Measurements from ENCODE around the gene THOC5.
"Not testable (repeated sequence)": the region's sequence is repeated elsewhere in the genome, so short reads cannot be mapped to it uniquely, and the experiment has no call there.

Gene THOC5

DNA sequence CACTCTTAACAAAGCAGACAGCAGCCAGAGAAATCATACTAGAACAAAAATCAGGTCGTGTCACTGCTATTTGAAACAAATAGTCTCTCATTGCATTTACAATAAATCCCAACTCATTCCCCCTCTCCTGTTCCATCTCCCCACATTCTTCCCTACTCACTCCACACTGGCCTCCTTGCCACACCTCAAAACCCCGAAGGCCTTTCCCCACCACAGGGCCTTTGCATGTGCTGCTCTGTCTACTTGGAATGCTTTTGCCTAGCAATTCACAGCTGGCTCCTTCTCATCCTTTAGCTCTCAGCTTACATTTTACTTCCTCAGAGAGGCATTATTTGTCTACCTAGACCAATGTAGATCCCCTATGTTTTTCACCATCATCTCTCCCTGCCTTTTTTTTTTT is 6.3 kb upstream of the THOC5 start:
- DNase-seq = no peak

DNA sequence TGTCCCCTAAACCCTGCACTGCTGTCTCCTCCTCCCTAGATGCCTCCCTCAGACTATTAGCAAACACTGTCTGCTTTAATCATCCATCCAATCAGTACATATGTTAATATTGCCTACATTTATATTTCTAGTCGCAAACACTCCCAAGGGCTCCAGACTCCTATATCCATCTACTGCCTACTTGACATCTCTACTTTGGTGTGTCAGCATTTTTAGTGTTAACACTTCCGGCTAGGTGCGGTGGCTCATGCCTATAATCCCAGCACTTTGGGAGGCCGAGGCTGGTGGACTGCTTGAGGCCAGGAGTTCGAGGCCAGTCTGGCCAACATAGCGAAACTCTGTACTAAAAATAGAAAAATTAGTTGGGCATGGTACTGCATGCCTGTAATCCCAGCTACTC is 5.5 kb upstream of the THOC5 start:
- no peak for DNase-seq

DNA sequence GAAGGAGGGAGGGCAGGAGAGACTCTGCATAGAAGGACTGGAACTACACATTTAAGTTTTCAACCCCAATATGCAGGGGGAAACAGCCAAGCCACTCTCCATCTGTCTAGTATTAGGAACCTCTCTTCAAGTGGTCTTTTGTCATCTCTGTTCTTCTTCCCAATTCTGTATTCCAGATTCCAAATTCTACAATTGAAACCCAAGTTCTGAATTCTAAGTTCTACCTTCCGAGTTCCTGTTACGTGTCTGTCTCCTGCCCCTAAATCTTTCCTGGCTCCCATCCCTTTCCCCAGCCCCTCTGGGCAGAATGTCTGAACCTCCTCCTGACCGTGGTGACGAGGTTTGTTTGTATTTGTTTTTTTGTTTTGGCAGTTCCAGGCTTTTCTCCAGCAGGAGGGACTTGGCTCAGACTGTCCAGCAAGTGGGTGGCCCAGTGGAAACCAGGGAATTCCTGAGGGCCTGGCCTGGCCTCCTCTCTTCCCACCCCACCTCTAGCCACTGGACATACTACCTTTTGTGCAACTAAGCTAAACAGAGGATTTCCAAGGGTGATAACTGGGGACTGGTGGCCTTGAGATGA is 1.6 kb upstream of the THOC5 start:
- no peak for DNase-seq

GRCh38 chr22:29552357-29552756 is 1.2 kb downstream of the THOC5 start:
- DNase-seq = not testable (repeated sequence)

- no peak for DNase-seq
These were observed 3.6 kb downstream of the THOC5 start for GRCh38 chr22:29550005-29550404.

DNA sequence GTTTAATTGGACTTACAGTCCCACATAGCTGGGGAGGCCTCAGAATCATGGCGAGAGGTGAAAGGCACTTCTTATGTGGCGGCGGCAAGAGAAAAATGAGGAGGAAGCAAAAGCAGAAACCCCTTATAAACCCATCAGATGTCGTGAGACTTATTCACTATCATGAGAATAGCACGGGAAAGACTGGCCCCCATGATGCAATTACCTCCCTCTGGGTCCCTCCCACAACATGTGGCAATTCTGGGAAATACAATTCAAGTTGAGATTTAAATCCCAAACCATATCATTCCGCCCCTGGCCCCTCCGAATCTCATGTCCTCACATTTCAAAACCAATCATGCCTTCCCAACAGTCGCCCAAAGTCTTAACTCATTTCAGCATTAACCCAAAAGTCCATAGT is 8.5 kb downstream of the THOC5 start:
- not testable (repeated sequence) for DNase-seq

DNA sequence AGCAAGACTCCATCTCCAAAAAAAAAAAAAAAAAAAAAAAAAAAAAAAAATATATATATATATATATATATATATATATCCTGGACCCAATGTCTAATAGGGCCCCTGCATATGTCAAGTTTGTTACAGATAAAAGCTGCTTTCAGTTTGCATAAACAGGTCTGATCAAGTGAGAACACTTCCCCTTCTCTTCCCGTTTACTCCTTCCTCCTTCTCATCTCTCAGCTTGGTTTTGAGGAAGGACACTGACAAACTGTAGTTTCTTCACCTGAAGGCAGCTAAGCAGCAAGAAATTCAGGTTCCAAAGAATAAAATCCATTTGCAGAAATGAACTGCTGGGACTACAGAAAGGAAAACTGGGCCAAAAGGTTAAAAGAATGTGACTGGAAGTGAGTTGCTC is 11.7 kb downstream of the THOC5 start:
- no peak for DNase-seq

GRCh38 chr22:29539105-29539504 is 14.5 kb downstream of the THOC5 start:
- DNase-seq = no peak

GRCh38 chr22:29536411-29536810 is 17.1 kb downstream of the THOC5 start:
- DNase-seq = no peak

DNA sequence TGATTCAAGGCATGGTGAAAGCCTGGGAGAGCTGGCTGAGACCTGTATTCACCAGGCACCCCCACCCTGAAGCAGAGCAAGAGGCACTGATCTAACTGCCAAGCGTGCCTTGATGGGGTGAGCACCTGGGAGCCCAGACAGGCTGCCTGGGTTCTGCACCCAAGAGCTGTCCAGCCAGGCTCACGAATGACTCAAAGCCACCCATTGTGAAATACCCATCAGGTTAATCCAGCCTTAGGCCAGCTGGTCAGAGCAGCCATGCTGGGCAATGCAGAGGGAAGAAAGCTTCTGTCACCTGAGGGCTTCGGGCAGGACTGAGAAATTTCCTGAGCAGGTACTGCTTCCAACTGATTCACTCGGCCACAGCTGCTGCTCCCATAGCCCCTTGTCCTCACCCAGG is 22.1 kb downstream of the THOC5 start:
- DNase-seq = no peak

DNA sequence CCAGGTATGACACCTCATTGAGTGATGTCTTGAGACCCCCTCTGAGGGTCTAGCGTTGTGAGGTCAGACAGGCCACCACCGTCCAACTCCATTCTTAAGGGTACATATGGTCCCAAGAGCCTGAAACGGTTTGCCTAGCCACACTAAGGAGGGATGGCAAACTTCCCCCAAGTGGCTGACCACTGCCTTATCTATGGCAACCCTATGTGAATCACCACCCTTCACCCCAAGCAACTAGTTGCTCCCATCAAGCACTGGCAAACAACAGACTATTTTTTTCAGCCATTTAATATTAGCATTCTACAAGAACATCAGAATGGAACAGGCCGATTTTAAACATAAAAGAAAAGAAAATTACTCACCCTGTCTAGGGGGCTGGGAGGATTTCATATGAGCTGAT is 22.8 kb downstream of the THOC5 start:
- no peak for DNase-seq

DNA sequence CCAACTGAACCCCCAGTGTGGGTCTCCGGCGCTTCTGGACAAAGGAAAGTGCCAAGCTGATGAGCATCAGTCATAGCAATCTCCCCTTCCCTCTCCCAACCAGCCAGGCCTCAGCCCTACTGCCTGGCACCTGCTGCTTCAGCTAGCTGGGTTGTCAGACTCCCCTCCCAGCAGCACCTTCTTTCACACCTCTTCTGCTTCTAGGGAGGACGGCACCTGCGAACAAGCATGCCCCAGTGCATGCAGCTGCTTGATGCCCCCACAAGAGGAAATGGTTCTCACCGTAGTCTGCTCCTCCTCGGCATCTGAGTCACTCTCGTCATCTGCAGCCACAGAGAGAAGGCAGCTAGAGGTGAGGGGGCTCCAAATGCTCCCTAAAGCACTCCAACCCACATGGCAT is 25.4 kb downstream of the THOC5 start:
- DNase-seq = no peak

DNA sequence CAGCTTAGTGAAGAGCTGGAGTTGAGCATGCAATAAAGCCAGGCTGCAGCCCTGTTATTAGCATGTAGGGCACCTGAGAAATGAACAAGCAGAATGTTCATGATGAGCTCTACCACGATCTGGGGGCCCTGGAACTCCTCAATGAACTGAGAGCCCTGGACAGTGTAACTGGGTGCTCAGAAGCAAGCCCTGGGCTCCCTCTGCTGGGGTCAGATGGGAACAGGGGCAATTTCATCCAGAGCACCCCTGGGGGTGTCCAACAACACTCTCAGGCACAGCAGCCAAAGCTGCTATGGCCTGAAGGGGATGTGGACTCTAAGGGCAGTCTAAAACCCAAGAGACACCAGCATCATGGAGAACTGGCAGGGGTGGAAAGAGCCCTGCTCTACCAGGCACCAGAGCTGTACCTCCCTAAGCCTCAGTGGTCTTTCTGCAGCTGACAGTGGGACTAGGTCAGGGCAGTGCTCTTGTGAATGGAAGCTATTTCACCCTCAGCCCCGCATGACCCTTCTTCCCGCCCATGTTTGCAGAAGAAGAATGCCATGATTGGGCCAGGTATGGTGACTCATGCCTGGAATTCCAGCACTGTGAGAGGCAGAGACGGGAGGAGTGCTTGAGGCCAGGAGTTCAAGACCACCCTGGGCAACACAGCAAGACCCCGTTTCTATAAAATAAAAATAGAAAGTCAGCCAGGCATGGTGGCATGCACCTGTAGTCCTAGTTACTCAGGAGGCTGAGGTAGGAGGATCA is 28.9 kb downstream of the THOC5 start:
- DNase-seq = no peak

- DNase-seq = no peak
These were observed 29.8 kb downstream of the THOC5 start for GRCh38 chr22:29523761-29524160.

GRCh38 chr22:29521526-29521925 is 32.0 kb downstream of the THOC5 start:
- no peak for DNase-seq

DNA sequence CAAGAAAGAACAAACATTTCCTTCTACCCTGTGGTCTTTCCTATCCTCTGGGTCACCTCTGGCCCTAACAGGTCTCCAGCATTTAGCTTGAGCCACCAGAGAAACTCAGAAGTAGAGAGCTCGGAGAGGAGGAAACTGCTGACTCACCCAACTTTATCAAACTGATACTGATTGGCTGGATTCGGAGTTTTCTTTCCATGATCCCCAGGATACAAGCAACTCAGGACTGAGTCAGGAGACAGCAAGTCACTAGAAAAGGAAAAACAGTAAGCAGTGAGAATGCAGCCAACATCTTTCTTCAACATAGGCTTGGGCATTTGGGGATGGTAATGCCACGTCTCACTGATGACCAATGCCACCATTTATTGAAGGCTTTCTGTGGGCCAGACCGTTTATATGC is 32.7 kb downstream of the THOC5 start:
- DNase-seq = no peak

- DNase-seq = no peak
These were observed 33.6 kb downstream of the THOC5 start for GRCh38 chr22:29519996-29520395.

DNA sequence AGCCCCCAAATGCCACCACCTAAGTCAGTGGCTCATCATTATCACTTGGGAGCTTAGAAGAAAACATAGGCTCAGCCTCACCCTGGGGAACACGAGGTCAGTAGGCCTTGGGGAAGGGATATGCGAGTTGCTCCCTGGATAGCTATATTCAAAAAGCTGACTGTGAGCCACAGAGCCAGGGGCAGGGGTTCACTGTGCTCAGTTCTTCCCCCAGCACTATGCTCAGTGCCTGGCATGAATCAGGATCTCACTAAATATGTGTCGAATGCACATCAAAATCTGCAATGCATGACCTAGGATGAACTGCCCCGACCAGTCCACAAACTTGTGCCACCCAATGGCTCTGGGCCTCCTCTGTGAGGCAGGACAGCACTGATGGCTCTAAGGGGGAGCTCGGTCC is 35.1 kb downstream of the THOC5 start:
- no peak for DNase-seq

- DNase-seq = peak; percentile 25
These were observed 36.2 kb downstream of the THOC5 start for GRCh38 chr22:29517215-29517908.

DNA sequence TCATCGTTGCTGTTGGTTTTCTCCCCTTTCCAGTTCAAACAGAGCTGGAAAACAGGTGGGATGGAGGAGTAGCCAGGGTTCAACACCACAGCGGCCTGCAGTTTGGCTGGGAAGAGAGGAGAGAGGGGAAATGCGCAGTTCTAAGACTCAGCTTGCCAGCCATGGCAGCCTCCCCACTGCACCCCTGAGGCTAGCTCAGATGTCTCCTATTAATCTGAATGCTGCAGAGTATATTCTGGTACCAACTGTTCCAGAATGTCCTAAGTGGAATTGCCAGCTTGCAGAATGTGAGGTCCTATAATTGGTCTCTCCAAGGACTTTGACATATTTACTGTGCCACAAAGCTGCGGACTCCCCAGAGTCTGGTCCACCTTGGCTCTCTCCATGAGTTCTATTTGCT is 41.5 kb downstream of the THOC5 start:
- no peak for DNase-seq

- no peak for DNase-seq
These were observed 42.3 kb downstream of the THOC5 start for GRCh38 chr22:29511126-29511862.

GRCh38 chr22:29510542-29510941 is 43.0 kb downstream of the THOC5 start:
- DNase-seq = no peak

- DNase-seq = no peak
These were observed 43.7 kb downstream of the THOC5 start for GRCh38 chr22:29509815-29510214.

GRCh38 chr22:29509298-29509697 is 44.3 kb downstream of the THOC5 start:
- DNase-seq = no peak
